Esophagus squamous epithelium (tissue), 5 donors: ENCODE results near the gene CES5A. TPM values are rescaled to one million over a fixed set of nuclear protein-coding genes. Genes with fewer than 3 reads are reported as not detected.
"Not testable (repeated sequence)": the region's sequence is repeated elsewhere in the genome, so short reads cannot be mapped to it uniquely, and the experiment has no call there.

Experiments used
- DNase-seq: peaks from one replicate; lab custom pipeline; 2025; lab: John Stamatoyannopoulos, UW
- H3K27ac ChIP-seq, 4 donors: fragments of 200-600 bp; sonication (generic); one replicate each; pipeline ENCODE4 v1.5.1; 2016 to 2019; ENCODE audit warnings: mild to moderate bottlenecking in 1 of 4
- H3K27me3 ChIP-seq, 4 donors: fragments of 200-600 bp; sonication (generic); 1 replicate in 3 of 4; 2 replicates in 1 of 4; pipeline versions ENCODE4 v1.5.1 to v1.6.0; 2017 to 2021; ENCODE audit warnings: antibody characterized with exemption in 1 of 4
- H3K36me3 ChIP-seq, 3 donors: fragments of 200-600 bp; sonication (generic); one replicate each; pipeline ENCODE4 v1.5.1; 2016 to 2019
- H3K4me1 ChIP-seq, 3 donors: fragments of 200-600 bp; sonication (generic); one replicate each; pipeline ENCODE4 v1.5.1; 2017 to 2019
- H3K4me3 ChIP-seq, 4 donors: fragments of 200-600 bp; sonication (generic); 1 replicate in 3 of 4; 2 replicates in 1 of 4; pipeline ENCODE4 v1.5.1; 2016 to 2019; ENCODE audit warnings: mild to moderate bottlenecking in 2 of 4, moderate library complexity in 1 of 4
- H3K9me3 ChIP-seq, 3 donors: fragments of 200-600 bp; sonication (generic); one replicate each; pipeline ENCODE4 v1.5.1; 2016 to 2019
- CTCF ChIP-seq, 6 experiments: fragments of 450-650 bp in 4 of 6; fragments of 200-600 bp in 2 of 6; sonication (generic) in 2 of 6; IDR thresholded peaks; one replicate each; pipeline ENCODE4 v1.5.1; 2016 to 2019; ENCODE audit warnings: antibody characterized with exemption in 6 of 6, mild to moderate bottlenecking in 4 of 6, moderate library complexity in 4 of 6
- POLR2A ChIP-seq, 4 donors: fragments of 450-650 bp; IDR thresholded peaks; one replicate each; pipeline ENCODE4 v1.6.1; 2017; ENCODE audit warnings: antibody characterized with exemption in 4 of 4, mild to moderate bottlenecking in 4 of 4, moderate library complexity in 3 of 4
- WGBS, 2 donors: methylation state at CpG; one replicate each; pipeline ENCODE4 v1.1.5; 2018; 5-methylcytosine and 5-hydroxymethylcytosine counted together
- intact Hi-C: fragments of 100-400 bp; cut with DNase I; formaldehyde crosslinking; loops from one replicate; pipeline ENCODE4 v1.15.0; 2022
- total RNA-seq, 4 donors: library from RNA; depleted of rRNA; stranded (reverse); fragments of >200 nt; gene quantifications; one replicate each; pipeline ENCODE4 v1.1.0, GENCODE V29; 2016
- donor health status: DM: yes; HTN: yes; CAD: no.

Gene CES5A
- total RNA-seq, 4 donors from 2014 or later: not detected

DNA sequence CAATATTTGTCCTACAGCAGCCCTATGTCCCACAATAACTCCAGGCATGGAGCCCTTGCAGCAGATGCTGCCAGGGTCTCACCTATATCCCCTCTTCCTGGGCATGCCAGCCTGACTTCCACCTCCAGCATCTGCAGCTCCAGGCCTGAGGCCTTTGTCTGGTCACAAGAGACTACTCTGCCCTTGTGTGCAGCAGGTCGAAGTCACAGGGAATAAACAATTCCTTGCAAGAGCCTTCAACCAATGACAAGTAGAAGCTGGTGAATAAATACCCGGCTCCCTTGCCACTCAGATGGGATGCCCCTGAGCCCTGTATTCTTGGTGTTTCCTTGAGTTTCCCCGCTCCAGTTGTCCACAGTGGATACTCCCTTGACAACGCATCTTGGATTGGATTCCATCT lies 65.3 kb downstream of the CES5A start:
- Histone ChIP-seq H3K27me3 (peaks cover 0 to 21% (median 0%) of the 10 kb centered on the region in 4 donors), H3K36me3 (no peaks in the 10 kb centered on the region), H3K4me1 (no peaks in the 10 kb centered on the region), H3K9me3 (no peaks in the 10 kb centered on the region), H3K4me3 (no peak overlapping the region), H3K27ac (no peak overlapping the region)
- WGBS, 2 donors: 78 to 79% methylated on average over 4 of the region's 4 CpGs
- intact Hi-C loops: no loop called here
- TF ChIP-seq POLR2A (IDR thresholded peaks at IDR 0.05) (no peak), CTCF (IDR thresholded peaks at IDR 0.05) (no peak)
- no peak for DNase-seq

DNA sequence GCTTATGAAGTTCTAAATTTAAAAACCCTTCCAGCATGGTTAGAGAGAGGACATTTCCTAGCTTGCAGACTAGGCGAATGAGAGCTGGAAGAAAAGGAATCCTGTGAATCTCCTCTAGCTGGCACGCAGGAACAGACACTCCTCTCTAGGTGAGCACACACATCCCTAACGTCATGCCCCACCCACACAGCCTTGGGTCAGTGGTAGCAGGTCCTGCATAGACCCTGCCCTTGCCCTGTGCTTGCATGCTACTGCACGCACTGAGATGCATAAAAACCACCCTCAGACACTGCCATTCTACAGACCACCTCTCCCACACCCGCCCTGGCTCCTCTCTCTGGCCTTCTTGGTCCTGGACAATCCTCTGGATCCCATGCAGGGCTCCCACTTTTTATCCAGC lies 65.8 kb downstream of the CES5A start:
- H3K36me3 ChIP-seq: no peaks in the 10 kb centered on the region
- peaks cover 0 to 21% (median 0%) of the 10 kb centered on the region in 4 donors for H3K27me3 ChIP-seq
- WGBS, 2 donors: 46 to 69% methylated on average over 5 of the region's 5 CpGs
- TF ChIP-seq CTCF (IDR thresholded peaks at IDR 0.05): no peak
- intact Hi-C loops: no loop called here
- H3K27ac ChIP-seq: no peak overlapping the region
- no peak for DNase-seq
- H3K4me1 ChIP-seq: no peaks in the 10 kb centered on the region
- no peaks in the 10 kb centered on the region for H3K9me3 ChIP-seq
- no peak overlapping the region for H3K4me3 ChIP-seq

DNA sequence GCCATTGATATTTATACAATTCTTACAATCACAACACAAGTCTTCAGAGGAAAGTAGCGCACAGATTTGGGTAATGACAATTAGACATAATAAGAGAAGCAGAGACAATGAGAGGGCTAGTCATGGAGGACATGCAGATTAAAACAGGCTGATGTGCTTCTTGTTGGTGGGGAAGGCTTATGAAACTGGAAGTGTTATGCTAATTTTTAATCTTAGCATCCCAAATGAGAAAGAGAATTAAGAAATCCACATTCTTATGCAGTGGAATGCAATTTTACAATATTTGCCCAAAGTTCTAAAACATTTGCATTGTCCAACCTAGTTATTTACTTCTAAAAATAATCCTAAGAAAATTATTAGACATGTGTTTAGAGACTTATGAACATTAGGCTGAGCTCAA lies 66.9 kb downstream of the CES5A start:
- DNase-seq, H3K4me3 ChIP-seq, H3K4me1 ChIP-seq, H3K36me3 ChIP-seq, H3K9me3 ChIP-seq, H3K27ac ChIP-seq, intact Hi-C loops: not testable (repeated sequence)
- peaks cover 0 to 17% (median 0%) of the 10 kb centered on the region in 4 donors for H3K27me3 ChIP-seq
- 75 to 83% methylated on average over 1 of the region's 1 CpG for WGBS, 2 donors

DNA sequence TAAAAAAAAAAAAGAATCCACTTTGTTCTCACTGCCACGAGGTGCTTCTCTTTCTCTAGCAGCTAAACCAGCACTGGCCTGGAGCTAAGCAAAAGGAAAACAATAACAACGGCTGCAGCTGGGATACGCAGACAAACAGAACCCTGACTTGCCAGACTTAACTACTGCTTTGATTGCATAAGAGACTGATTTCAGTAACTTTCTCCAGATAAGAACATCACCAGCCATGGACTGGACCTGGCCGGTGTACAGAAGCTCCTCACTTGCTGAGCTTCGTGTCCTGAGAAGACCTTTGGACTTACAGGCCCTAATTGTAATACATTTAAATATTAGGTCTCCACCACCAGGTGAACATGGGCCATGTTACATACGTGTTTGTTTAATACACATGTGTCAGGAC lies 70.1 kb downstream of the CES5A start:
- H3K27ac ChIP-seq, H3K27me3 ChIP-seq, H3K36me3 ChIP-seq, H3K4me3 ChIP-seq, H3K4me1 ChIP-seq, intact Hi-C loops, DNase-seq, H3K9me3 ChIP-seq: not testable (repeated sequence)
- WGBS, 2 donors: no CpG with 5 or more reads among the region's 6 CpGs

GRCh38 chr16:55803681-55804080 lies 71.5 kb downstream of the CES5A start:
- H3K4me1 ChIP-seq, H3K36me3 ChIP-seq, H3K27ac ChIP-seq, H3K27me3 ChIP-seq, H3K9me3 ChIP-seq, intact Hi-C loops, DNase-seq, H3K4me3 ChIP-seq: not testable (repeated sequence)
- no CpG with 5 or more reads among the region's 8 CpGs for WGBS, 2 donors

Other genes starting within 250 kb of the CES5A start
- gene SLC6A2, start 219.4 kb downstream of the CES5A start, total RNA-seq: under 1 TPM in 2 of 4 donors, not detected in 2; 0.18 to 0.76 TPM
- 100 to 1,000 TPM in 1 of 4 donors, 10 to 100 TPM in 1, 1 to 10 TPM in 1, under 1 TPM in 1; 0.88 to 181 (median 6.7) TPM for gene CES1, start 42.3 kb downstream of the CES5A start, total RNA-seq